Stomach (tissue), 9 donors: Measurements from ENCODE around the gene KCTD13. TPM values are rescaled to one million over a fixed set of nuclear protein-coding genes. Genes with fewer than 3 reads are reported as not detected.
"Not testable (repeated sequence)": the region's sequence is repeated elsewhere in the genome, so short reads cannot be mapped to it uniquely, and the experiment has no call there.

Source experiments
- DNase-seq, 2 donors: peaks; one replicate each; pipeline versions ENCODE4 v3.0.0 to v3.0.0-alpha.2; 2013 to 2019
- H3K27ac ChIP-seq, 5 donors: fragments of 200-600 bp in 4 of 5; sonication (generic) in 4 of 5; one replicate each; pipeline ENCODE4 v1.5.1; 2013 to 2019; ENCODE audit warnings: mild to moderate bottlenecking in 1 of 5, moderate library complexity in 1 of 5
- H3K27me3 ChIP-seq, 3 donors: fragments of 200-600 bp; sonication (generic); one replicate each; pipeline ENCODE4 v1.5.1; 2017 to 2019; ENCODE audit warnings: mixed run types in 1 of 3
- H3K36me3 ChIP-seq, 4 donors: fragments of 200-600 bp; sonication (generic); 1 replicate in 3 of 4; 2 replicates in 1 of 4; pipeline ENCODE4 v1.5.1; 2016 to 2019
- H3K4me1 ChIP-seq, 4 donors: fragments of 200-600 bp; sonication (generic); one replicate each; pipeline ENCODE4 v1.5.1; 2016 to 2019
- H3K4me3 ChIP-seq, 4 donors: fragments of 200-600 bp; sonication (generic) in 3 of 4; one replicate each; pipeline ENCODE4 v1.5.1; 2016 to 2019; ENCODE audit warnings: mild to moderate bottlenecking in 1 of 4
- H3K9me3 ChIP-seq, 4 donors: fragments of 200-600 bp; sonication (generic); one replicate each; pipeline ENCODE4 v1.5.1; 2016 to 2019
- EP300 ChIP-seq: sonication (generic); formaldehyde crosslinking; IDR thresholded peaks from one replicate; pipeline ENCODE4 v1.6.1; 2017; ENCODE audit warnings: antibody characterized with exemption
- POLR2A ChIP-seq, 4 donors: fragments of 450-650 bp; IDR thresholded peaks; one replicate each; pipeline ENCODE4 v1.6.1; 2016; ENCODE audit warnings: antibody characterized with exemption in 4 of 4, control low read depth in 2 of 4, mild to moderate bottlenecking in 1 of 4, moderate library complexity in 1 of 4
- POLR2AphosphoS5 ChIP-seq, 3 donors: sonication (generic); formaldehyde crosslinking; IDR thresholded peaks; one replicate each; pipeline ENCODE4 v1.6.1; 2016; ENCODE audit warnings: antibody characterized with exemption in 3 of 3
- WGBS, 5 donors: extraction: QIAGEN DNeasy Blood & Tissue Kit in 3 of 5; methylation state at CpG; one replicate each; pipeline versions ENCODE4 v1.1.5 to v1.1.7; 2013 to 2018; 5-methylcytosine and 5-hydroxymethylcytosine counted together
- intact Hi-C: fragments of 100-400 bp; cut with DNase I; formaldehyde crosslinking; loops from one replicate; pipeline ENCODE4 v1.15.1; 2023; ENCODE audit warnings: low total_unique reads
- polyA plus RNA-seq, 3 donors: library from polyadenylated mRNA; stranded (reverse); fragments of 200-250 nt; gene quantifications; one replicate each; pipeline ENCODE4 v1.2.3, GENCODE V29; 2013
- total RNA-seq, 5 donors: library from RNA; depleted of rRNA; stranded (reverse); fragments of >200 nt; gene quantifications; one replicate each; pipeline versions ENCODE4 v1.1.0 to v1.2.3, GENCODE V29; 2014 to 2016
- TF ChIP-seq, protein P1 (sequence below), 7 experiments: fragments of 450-650 bp in 4 of 7; fragments of 200-600 bp in 3 of 7; sonication (generic) in 3 of 7; IDR thresholded peaks; one replicate each; pipeline ENCODE4 v1.5.1; 2016 to 2019; ENCODE audit warnings: antibody characterized with exemption in 7 of 7, control low read depth in 2 of 7, mild to moderate bottlenecking in 1 of 7
- donor health status: healthy with polysubstance abuse.
- donor health status: Bipolar disorder and iron deficiency.
- donor health status: healthy.

Gene KCTD13
- total and polyA plus RNA-seq, 8 donors, result 6.3 to 182 (median 22.1) TPM

DNA sequence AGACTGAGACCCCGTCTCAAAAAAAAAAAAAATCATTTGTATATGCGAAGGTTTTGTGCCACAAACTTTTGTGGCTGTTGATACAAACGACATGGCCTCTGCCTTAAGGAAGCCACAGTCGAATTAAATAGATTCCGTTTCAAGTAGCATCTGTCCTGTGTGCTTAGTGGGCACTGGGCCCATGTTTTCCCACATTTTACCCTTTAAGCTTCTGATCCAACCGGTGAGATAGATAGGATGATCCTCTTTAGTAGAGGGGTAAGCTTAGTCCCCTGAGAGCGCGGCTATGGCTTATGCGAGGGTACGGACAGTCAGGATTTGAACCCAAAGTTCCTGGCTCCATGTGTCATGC, 35.1 kb upstream of the KCTD13 start:
- H3K36me3 ChIP-seq, result peaks cover 0 to 22% (median 16%) of the 10 kb centered on the region in 4 donors
- H3K27me3 ChIP-seq, result no peaks in the 10 kb centered on the region
- no peaks in the 10 kb centered on the region for H3K9me3 ChIP-seq
- no peak for DNase-seq
- intact Hi-C loops, result no loop called here
- H3K4me1 ChIP-seq, result peaks cover 7 to 39% (median 32%) of the 10 kb centered on the region in 4 donors
- TF ChIP-seq POLR2AphosphoS5 (IDR thresholded peaks at IDR 0.05) (no peak), EP300 (no peak), POLR2A (IDR thresholded peaks at IDR 0.05) (no peak)
- TF ChIP-seq, protein P1, sequence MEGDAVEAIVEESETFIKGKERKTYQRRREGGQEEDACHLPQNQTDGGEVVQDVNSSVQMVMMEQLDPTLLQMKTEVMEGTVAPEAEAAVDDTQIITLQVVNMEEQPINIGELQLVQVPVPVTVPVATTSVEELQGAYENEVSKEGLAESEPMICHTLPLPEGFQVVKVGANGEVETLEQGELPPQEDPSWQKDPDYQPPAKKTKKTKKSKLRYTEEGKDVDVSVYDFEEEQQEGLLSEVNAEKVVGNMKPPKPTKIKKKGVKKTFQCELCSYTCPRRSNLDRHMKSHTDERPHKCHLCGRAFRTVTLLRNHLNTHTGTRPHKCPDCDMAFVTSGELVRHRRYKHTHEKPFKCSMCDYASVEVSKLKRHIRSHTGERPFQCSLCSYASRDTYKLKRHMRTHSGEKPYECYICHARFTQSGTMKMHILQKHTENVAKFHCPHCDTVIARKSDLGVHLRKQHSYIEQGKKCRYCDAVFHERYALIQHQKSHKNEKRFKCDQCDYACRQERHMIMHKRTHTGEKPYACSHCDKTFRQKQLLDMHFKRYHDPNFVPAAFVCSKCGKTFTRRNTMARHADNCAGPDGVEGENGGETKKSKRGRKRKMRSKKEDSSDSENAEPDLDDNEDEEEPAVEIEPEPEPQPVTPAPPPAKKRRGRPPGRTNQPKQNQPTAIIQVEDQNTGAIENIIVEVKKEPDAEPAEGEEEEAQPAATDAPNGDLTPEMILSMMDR (IDR thresholded peaks at IDR 0.05), result no peak
- WGBS, 5 donors, result 57 to 65% (median 63%) methylated on average over 10 of the region's 10 CpGs
- peak overlapping the region; percentile 66 to 79 (median 70) for H3K4me3 ChIP-seq
- H3K27ac ChIP-seq, result peak overlapping the region; percentile 92 to 96 (median 94)

DNA sequence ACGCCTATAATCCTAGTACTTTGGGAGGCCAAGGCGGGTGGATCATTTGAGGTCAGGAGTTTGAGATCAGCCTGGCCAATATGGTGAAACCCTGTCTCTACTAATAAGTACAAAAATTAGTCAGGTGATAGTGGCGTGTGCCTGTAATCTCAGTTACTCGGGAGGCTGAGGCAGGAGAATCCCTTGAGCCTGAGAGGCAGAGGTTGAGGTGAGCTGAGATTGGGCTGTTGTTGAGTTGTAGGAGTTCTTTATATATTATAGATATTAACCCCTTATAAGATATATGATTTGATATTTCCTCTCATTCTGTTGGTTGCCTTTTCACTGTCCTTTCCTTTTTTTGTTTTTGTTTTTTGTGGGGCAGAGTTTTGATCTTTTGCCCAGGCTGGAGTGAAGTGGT, 33.8 kb upstream of the KCTD13 start:
- intact Hi-C loops, H3K27ac ChIP-seq, DNase-seq, H3K9me3 ChIP-seq, H3K27me3 ChIP-seq, H3K4me3 ChIP-seq: not testable (repeated sequence)
- H3K36me3 ChIP-seq, result peaks cover 0 to 13% (median 11%) of the 10 kb centered on the region in 4 donors
- 86 to 89% (median 88%) methylated on average over 4 of the region's 4 CpGs for WGBS, 5 donors
- peaks cover 7 to 29% (median 28%) of the 10 kb centered on the region in 4 donors for H3K4me1 ChIP-seq

DNA sequence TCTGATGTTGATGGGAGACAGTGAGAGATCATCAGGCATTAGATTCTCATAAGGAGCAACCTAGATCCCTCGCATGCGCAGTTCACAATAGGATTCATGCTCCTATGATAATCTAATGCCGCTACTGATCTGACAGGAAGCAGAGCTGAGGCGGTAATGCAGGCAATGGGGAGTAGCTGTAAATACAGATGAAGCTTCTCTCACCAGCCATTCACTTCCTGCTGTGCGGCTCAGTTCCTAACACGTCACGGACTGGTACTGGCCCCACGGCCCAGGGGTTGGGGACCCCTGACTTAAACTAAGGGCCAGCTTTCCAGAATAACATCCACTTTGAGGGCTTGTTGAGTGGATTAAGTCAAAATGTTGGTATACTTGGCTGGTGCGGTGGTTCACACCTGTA, 33.3 kb upstream of the KCTD13 start:
- Histone ChIP-seq H3K36me3 (peaks cover 0 to 7% (median 6%) of the 10 kb centered on the region in 4 donors), H3K27ac (no peak overlapping the region), H3K9me3 (no peaks in the 10 kb centered on the region), H3K4me1 (peaks cover 7 to 25% (median 24%) of the 10 kb centered on the region in 4 donors), H3K27me3 (no peaks in the 10 kb centered on the region), H3K4me3 (no peak overlapping the region)
- intact Hi-C loops, result no loop called here
- no peak for DNase-seq
- TF ChIP-seq POLR2A (IDR thresholded peaks at IDR 0.05), result no peak
- no peak for TF ChIP-seq EP300
- TF ChIP-seq, protein P1 (IDR thresholded peaks at IDR 0.05), result no peak
- TF ChIP-seq POLR2AphosphoS5 (IDR thresholded peaks at IDR 0.05), result no peak
- 81 to 97% (median 90%) methylated on average over 8 to 9 of the region's 9 CpGs for WGBS, 5 donors

DNA sequence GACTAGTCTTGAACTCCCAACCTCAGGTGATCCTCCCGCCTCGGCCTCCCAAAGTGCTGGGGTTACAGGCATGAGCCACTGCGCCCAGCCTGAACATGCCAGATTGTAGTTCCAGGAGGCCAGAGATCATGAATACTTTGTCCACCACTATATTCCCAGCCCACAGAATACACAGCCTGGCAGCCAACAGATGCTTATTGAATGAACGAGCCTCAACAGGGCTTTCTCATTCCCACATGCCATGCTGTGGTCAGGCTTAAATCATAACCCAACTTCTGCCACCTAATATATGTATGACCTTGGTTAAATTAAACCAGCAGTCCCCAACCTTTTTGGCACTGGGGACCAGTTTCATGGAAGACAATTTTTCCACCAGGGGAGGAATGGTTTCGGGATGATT, 32.7 kb upstream of the KCTD13 start:
- Histone ChIP-seq H3K4me1 (peaks cover 7 to 20% (median 19%) of the 10 kb centered on the region in 4 donors), H3K27ac (no peak overlapping the region), H3K4me3 (no peak overlapping the region), H3K9me3 (no peaks in the 10 kb centered on the region), H3K36me3 (peaks cover 0 to 5% (median under 1%) of the 10 kb centered on the region in 4 donors), H3K27me3 (no peaks in the 10 kb centered on the region)
- intact Hi-C loops, result no loop called here
- 90 to 96% (median 90%) methylated on average over 5 of the region's 5 CpGs for WGBS, 5 donors
- DNase-seq, result no peak
- TF ChIP-seq, protein P1 (IDR thresholded peaks at IDR 0.05), result no peak
- TF ChIP-seq POLR2A (IDR thresholded peaks at IDR 0.05) (no peak), POLR2AphosphoS5 (IDR thresholded peaks at IDR 0.05) (no peak), EP300 (no peak)

DNA sequence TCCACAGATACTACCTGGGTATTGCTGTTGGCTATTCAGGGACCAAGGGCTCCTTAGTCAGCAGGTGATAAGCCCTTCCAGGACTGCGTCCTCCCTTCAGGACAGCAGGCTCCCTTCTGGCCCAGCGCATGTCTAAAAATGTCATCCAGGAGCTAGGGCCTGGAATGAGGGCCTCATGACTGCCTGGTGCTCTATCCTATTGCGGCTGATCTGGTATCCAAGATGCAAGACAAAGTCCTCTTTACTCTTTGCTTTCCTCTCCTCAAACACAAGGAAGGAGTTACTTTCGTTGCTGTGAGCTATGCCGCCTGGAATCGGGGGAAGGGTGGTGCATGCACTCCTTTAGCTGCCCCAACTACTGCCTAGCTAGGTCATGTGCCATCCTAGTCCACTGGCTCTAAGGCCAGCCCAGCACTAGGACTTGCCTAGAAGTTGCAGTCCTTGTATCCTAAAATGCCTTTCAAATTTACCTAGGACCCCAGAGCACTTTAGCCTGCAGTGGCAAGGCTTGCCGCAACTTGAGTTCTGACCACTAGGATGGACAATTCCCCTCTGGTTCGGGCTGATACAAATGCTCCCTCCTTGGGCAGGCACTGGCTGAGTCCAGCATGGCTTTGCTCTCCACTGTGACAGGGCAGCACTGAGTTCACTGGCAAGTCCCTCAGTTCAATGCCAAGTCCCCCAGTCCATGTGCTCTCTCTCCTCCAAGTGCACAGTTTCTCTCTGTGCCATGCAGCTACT, 25.8 kb upstream of the KCTD13 start:
- DNase-seq, result peak in 1 of 2 donors; percentile 48
- Histone ChIP-seq H3K27ac (no peak overlapping the region), H3K4me3 (no peak overlapping the region), H3K9me3 (no peaks in the 10 kb centered on the region), H3K4me1 (no peaks in the 10 kb centered on the region), H3K36me3 (no peaks in the 10 kb centered on the region), H3K27me3 (no peaks in the 10 kb centered on the region)
- TF ChIP-seq, protein P1 (IDR thresholded peaks at IDR 0.05), result no peak
- TF ChIP-seq POLR2AphosphoS5 (IDR thresholded peaks at IDR 0.05), result no peak
- TF ChIP-seq POLR2A (IDR thresholded peaks at IDR 0.05), result no peak
- TF ChIP-seq EP300, result no peak
- intact Hi-C loops, result no loop called here
- WGBS, 5 donors, result 74 to 89% (median 83%) methylated on average over 6 to 8 of the region's 8 CpGs
